Endothelial cell (in vitro differentiated cells): Measurements from ENCODE around the gene IGFBP5. TPM values are rescaled to one million over a fixed set of nuclear protein-coding genes. Genes with fewer than 3 reads are reported as not detected.

Source experiments
- DNase-seq: peaks from one replicate; pipeline ENCODE4 v3.0.0; 2021; ENCODE audit warnings: low spot score
- H3K27ac Mint-ChIP-seq: one replicate; pipeline ENCODE4 v1.8.0; 2021; ENCODE audit warnings: mixed read lengths, inconsistent platforms; ENCODE audit not compliant: unreplicated experiment
- H3K27me3 Mint-ChIP-seq: one replicate; pipeline ENCODE4 v1.8.0; 2021; ENCODE audit warnings: mild to moderate bottlenecking, moderate library complexity, mixed read lengths, inconsistent platforms; ENCODE audit not compliant: unreplicated experiment
- H3K36me3 Mint-ChIP-seq: one replicate; pipeline ENCODE4 v1.8.0; 2021; ENCODE audit warnings: mild to moderate bottlenecking, low read depth, mixed read lengths, inconsistent platforms; ENCODE audit not compliant: unreplicated experiment
- H3K4me1 Mint-ChIP-seq: one replicate; pipeline ENCODE4 v1.8.0; 2021; ENCODE audit warnings: mild to moderate bottlenecking, mixed read lengths, inconsistent platforms; ENCODE audit not compliant: unreplicated experiment
- H3K4me3 Mint-ChIP-seq: one replicate; pipeline ENCODE4 v1.8.0; 2021; ENCODE audit warnings: mild to moderate bottlenecking, mixed read lengths, inconsistent platforms; ENCODE audit not compliant: unreplicated experiment
- H3K9me3 Mint-ChIP-seq: one replicate; pipeline ENCODE4 v1.8.0; 2021; ENCODE audit warnings: mixed read lengths, inconsistent platforms; ENCODE audit not compliant: unreplicated experiment
- total RNA-seq: library from RNA; stranded (reverse); fragmentation: NEBNext Ultra II Directional; extraction: Animal tissue kit (Norgen Biotek cat#: 25700); gene quantifications from one replicate; pipeline ENCODE4 v1.2.1, GENCODE V29; 2021; ENCODE audit not compliant: unreplicated experiment
- TF ChIP-seq, protein P1 (sequence below): fragments of 200-600 bp; sonication (generic); IDR thresholded peaks from one replicate; pipeline ENCODE4 v1.5.0; 2021; ENCODE audit warnings: antibody characterized with exemption; ENCODE audit not compliant: unreplicated experiment

The IGFBP5 gene
- total RNA-seq, 1 donor from 2014 or later, result 7.2 TPM

DNA sequence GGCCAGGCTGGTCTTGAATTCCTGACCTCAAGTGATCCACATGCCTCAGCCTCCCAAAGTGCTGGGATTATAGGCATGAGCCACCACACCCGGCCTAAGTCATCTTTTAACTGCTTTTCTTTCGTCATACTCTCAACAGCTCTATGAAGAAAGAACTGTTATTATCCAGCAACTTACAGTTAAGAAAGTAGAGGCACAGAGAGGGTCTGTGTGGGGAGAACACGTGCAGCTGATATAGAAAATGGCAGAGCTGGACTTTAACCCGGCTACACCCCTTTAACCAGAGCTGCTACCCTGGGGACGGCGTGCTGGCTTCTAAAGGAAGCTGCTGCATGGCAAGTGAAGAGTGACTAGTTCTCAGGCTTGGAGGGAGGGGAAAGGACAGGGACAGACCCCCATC, 36.6 kb downstream of the IGFBP5 start:
- TF ChIP-seq, protein P1, sequence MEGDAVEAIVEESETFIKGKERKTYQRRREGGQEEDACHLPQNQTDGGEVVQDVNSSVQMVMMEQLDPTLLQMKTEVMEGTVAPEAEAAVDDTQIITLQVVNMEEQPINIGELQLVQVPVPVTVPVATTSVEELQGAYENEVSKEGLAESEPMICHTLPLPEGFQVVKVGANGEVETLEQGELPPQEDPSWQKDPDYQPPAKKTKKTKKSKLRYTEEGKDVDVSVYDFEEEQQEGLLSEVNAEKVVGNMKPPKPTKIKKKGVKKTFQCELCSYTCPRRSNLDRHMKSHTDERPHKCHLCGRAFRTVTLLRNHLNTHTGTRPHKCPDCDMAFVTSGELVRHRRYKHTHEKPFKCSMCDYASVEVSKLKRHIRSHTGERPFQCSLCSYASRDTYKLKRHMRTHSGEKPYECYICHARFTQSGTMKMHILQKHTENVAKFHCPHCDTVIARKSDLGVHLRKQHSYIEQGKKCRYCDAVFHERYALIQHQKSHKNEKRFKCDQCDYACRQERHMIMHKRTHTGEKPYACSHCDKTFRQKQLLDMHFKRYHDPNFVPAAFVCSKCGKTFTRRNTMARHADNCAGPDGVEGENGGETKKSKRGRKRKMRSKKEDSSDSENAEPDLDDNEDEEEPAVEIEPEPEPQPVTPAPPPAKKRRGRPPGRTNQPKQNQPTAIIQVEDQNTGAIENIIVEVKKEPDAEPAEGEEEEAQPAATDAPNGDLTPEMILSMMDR, result no peak
- Mint-ChIP-seq H3K4me1 (peaks cover 51% of the 10 kb centered on the region), H3K27ac (peak overlapping the region; percentile 41)

DNA sequence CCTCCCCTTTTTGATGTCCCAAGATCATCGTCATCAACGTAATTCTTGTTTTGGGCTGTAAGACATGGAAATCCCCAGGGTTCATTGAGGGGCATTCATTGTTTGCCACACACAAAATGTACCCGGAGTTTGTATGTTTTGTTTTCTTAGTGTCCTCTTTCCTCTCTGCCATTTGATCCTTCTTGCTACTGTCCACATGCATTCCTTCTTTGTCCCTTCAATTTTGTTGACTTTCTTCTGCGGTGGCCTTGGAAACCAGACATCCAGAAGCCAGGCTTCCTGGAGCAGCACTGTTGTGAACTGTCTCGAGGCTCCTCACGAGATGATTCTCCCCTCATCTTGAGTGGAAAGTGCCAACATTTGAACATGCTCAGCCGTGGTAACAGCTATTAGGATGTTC, 37.4 kb downstream of the IGFBP5 start:
- no peaks in the 10 kb centered on the region for H3K9me3 Mint-ChIP-seq
- peaks cover 62% of the 10 kb centered on the region for H3K36me3 Mint-ChIP-seq
- H3K4me1 Mint-ChIP-seq, result peaks cover 51% of the 10 kb centered on the region
- H3K4me3 Mint-ChIP-seq, result no peak overlapping the region
- H3K27ac Mint-ChIP-seq, result peak overlapping the region; percentile 93
- no peak for DNase-seq
- TF ChIP-seq, protein P1, result no peak
- H3K27me3 Mint-ChIP-seq, result peaks cover 10% of the 10 kb centered on the region

More for the DNA sequence above, 36.6 kb downstream of the IGFBP5 start:
- Mint-ChIP-seq H3K9me3 (no peaks in the 10 kb centered on the region), H3K4me3 (no peak overlapping the region), H3K36me3 (peaks cover 62% of the 10 kb centered on the region), H3K27me3 (peaks cover 7% of the 10 kb centered on the region)
- DNase-seq, result no peak

DNA sequence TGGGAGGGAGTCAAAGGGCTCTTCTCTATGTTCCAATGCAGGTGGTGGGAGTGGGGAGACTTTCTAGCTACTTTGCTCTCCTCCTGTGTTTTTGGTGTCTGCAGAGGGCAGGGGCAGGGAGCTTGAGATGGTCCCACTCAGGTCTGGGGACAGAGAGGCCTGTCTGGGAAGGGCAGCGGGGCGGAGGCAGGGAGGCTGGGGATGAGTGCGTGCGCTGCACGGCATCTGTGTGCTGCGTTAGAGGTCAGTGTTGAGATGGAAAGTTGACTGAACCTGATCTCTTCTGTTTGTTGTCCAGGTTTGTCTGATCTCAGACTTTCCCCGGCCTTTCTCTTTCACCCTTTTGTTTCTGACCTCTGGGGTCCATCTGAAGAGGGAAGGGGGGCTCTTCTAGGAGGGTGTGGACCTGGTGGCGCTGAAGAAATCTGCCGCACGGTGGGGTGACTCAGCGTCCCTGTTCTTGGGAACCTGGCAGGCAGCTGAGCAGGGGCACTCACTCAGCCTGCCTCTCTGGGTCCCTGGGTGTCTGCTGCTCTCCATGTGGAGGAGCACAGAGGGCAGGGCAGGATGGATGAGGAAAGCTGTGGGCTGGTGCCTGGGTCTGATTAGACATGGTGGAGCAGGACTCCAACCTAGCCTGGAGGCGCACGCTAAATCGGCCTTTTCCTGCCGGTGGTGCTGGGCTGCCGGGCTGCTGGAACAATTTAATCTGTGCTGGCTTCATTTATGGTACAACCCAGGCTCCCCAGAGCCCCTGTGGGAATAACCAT, 38.1 kb downstream of the IGFBP5 start:
- H3K36me3 Mint-ChIP-seq, result peaks cover 63% of the 10 kb centered on the region
- H3K4me1 Mint-ChIP-seq, result peaks cover 58% of the 10 kb centered on the region
- H3K4me3 Mint-ChIP-seq, result no peak overlapping the region
- no peaks in the 10 kb centered on the region for H3K9me3 Mint-ChIP-seq
- peaks cover 11% of the 10 kb centered on the region for H3K27me3 Mint-ChIP-seq
- no peak for DNase-seq
- peak overlapping the region; percentile 93 for H3K27ac Mint-ChIP-seq
- TF ChIP-seq, protein P1, result no peak

DNA sequence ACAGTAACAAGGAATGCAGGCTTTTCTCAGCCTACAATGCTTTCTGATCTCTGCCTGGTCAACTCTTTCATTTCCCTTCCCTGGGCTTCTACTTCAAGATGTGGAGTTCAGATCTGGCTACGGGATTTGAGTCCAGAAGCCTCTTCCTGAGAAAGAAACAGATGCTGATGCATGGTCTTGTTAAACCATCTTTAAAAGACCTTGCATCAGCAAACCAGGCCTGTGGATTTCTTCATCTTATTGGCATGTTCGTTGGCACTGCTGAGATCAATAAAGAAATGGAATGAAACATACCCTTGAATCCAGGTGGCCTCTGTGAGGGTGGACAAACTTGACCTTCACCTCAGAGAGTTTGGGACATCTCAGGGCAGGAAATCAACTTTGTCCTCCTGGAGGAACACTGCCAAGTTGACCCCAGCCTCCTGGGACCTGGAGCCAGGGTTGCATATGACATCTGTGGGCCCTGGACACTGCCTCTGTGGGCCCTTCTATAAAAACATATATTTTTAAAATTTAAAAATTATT, 40.8 kb downstream of the IGFBP5 start:
- Mint-ChIP-seq H3K4me3 (peak overlapping the region; percentile 51), H3K27ac (peak overlapping the region; percentile 93), H3K4me1 (peaks cover 83% of the 10 kb centered on the region), H3K9me3 (no peaks in the 10 kb centered on the region), H3K36me3 (peaks cover 48% of the 10 kb centered on the region), H3K27me3 (peaks cover 7% of the 10 kb centered on the region)
- TF ChIP-seq, protein P1, result no peak
- no peak for DNase-seq

DNA sequence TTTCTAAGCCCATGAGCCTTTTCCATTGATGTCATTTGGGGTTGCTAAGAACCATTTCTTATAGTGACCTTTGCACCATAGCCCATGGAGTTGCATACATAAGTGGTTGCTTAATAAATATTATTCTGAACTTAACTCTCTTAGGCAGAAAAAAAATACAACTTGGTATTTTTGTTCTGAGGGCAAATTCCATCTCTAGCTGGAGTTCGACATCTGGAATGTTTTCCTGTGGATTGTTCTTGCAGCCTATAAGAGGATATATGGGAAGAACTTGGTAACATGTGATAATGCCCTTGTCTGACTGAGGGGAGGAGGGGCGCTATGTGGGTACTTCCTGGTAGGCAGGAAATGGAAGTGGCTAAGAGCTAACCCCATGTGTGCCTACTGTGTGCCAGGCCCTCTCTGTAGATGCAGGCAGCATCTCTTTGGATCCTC, 41.4 kb downstream of the IGFBP5 start:
- Mint-ChIP-seq H3K27ac (peak overlapping the region; percentile 93), H3K36me3 (peaks cover 42% of the 10 kb centered on the region), H3K9me3 (no peaks in the 10 kb centered on the region), H3K4me1 (peaks cover 88% of the 10 kb centered on the region), H3K27me3 (peaks cover 7% of the 10 kb centered on the region), H3K4me3 (no peak overlapping the region)
- DNase-seq, result no peak
- TF ChIP-seq, protein P1, result no peak
